HG03439 (cell line): ENCODE measurements around the gene FTO.
"Not testable (repeated sequence)": the region's sequence is repeated elsewhere in the genome, so short reads cannot be mapped to it uniquely, and the experiment has no call there.

ENCODE experiments used
- ATAC-seq: cut with Tn5 transposase; IDR thresholded peaks from one replicate; pipeline ENCODE4 v1.9.1; 2021; ENCODE audit warnings: mild to moderate bottlenecking, moderate library complexity; ENCODE audit not compliant: unreplicated experiment

Gene FTO

DNA sequence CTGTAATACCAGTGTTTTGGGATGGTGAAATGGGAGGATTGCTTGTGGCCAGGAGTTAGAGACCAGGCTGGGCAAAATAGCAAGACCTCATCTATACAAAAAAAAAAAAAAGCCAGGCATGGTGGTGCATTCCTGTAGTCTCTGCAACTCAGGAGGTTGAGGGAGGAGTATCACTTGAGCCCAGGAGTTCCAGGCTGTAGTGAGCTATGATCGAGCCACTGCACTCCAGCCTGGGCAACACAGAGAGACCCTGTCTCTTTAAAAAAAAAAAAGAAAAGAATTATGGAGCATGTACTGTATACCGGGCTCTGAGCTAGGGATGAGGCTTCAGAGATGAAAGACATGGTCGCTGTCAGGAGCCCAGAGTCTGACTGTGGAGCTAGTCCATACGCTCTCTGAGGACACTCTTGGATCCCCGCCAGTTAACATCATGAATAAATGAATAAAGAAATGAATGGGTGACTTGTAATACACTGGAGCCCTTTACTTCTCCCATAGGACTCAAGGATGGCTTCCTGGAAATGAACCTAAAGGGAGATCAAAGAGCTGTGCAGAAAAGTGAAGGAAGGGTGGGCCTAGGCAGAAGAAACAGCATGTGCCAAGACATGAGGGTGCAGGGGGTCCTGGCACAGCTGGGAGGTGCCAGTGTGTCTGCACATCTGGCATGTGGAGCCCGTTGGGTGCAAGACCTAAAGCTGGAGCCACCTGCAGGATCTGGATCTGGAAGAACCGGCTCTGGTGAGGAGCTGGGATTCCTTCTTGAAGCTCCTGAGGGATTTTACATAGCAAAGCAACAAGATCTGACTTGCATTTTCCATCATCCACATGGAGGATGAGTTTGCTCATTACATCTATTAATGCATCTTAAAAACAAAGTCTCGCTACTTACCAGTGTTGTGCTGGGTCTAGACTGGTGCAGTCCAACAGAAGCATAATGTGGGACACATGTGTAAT, 462.2 kb downstream of the FTO start:
- no peak for ATAC-seq

- ATAC-seq = no peak
Measured at GRCh38 chr16:54169112-54169511, 465.2 kb downstream of the FTO start.

DNA sequence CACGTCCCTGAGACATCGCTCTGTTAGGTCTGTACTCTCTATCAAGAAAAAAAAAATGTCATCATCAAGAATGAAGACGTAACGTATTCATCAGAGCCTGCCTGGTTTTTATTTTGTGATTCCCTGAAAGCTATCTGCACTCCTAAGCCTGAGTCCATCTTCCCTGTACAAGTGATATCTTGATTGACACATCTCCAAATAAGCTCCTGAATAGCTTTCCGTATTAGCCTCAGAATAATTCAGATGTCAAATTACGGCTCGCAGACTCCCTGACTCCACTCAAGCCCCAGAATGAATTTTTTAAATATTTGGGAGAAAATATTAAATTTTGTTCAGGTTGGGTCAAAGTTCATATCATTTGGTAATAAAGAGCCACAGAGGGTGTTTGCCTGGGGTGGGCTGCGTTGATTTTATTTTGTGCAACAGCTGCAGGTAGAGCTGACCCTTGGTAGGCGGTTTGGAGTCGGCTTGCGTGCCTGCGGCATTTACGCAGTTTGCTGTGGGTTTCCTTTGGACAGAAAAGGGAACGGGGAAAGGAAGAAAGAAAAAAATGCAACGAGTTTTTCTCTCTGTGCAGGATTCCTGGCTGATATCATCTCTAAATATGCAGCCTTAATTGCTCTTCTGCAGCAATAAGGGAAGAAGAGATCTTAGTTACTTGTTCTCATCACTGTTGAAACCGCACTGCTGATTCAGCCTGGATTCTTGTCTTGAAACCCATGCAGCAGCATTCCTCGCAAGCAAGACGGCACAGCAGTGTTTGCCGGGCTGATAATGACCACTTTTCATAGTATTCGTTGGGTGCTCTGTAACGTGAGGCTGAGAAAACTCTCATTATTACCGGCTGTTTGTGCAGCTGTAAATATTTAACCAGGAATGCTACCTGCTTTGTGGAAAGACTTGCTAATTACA, 467.9 kb downstream of the FTO start:
- ATAC-seq = no peak

- no peak for ATAC-seq
Measured at GRCh38 chr16:54173490-54173889, 469.5 kb downstream of the FTO start.

DNA sequence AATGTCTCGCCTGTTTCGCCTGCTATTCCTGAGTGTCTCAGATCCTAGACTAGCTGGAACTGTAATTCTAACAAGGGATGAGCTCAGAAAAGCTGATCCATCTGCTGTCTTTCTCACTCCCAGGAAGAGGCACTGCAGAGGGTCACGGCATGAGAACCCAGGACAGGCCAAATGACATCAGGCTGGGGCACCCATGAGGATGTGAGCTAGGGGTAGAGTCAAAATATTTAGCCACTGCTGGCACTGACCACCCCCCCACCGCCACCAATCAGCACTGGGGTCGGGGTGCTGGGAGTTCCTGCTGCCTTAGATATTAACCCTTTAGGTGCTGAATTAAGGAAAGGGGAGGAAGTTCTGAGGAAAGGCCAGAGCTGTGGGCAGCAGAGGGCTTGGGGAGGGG, 470.2 kb downstream of the FTO start:
- ATAC-seq = no peak

DNA sequence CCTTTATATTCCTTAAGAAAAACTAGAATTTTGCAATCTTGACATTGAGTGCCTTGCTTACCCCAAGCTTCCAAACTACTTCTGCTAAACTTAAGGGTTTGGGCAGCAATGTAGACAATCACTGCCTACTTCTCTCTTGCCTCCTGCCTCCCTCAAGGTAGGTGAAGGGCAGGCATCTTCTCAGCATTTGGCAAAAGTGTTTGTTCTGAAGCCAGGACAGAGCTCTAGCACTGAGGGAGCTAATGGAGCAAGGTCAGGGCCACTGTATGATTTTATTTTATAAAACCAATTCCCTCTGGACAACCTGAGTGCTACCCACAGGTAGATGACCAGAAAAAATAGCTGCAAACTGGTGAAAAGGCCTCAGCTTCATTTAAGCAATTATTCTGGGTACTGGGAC, 470.8 kb downstream of the FTO start:
- no peak for ATAC-seq

DNA sequence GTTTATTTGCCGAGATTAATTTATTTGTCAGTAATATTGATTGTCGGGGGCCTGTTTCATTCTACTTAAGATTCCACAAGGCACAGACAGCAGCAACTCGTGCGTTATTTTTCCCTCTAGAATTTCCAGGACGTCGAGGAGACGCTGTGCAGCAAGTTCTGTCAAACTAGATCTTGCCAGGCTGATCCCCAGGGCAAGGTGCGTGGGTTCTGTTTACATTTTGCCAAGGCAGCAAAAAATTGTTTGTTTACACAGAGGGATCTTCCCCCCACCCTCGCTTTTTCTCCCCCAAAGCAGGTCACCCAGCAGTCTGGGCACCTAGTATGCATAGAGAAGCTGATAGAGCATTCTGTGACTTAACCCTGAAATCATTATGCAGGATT, 471.2 kb downstream of the FTO start:
- no peak for ATAC-seq

- no peak for ATAC-seq
Measured at GRCh38 chr16:54175552-54176375, 471.8 kb downstream of the FTO start.

DNA sequence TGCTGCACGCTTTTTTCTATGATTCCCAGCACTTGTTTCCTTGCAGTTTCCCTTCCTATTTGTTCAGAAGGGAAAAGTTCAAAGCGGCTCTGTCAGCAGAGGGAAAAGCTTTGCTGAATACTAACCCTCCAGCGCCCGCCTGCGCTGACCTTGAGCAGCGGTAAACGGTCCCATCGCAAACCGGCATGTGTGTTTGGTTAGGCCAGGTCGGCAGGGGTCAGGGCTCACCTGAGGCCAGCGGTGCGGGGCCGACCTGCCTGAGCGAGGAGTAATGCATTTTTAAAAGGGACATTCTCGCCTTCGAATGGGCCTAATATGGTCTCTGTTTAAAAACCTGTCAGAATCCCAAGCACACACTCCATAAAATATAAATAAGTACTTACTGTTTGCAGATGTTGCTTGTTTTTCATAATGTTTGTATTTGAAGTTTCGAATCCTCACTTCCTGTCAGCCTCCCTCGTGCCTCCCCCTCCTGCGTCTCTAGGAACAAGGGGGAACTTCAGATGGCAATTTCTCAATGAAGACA, 472.5 kb downstream of the FTO start:
- no peak for ATAC-seq

DNA sequence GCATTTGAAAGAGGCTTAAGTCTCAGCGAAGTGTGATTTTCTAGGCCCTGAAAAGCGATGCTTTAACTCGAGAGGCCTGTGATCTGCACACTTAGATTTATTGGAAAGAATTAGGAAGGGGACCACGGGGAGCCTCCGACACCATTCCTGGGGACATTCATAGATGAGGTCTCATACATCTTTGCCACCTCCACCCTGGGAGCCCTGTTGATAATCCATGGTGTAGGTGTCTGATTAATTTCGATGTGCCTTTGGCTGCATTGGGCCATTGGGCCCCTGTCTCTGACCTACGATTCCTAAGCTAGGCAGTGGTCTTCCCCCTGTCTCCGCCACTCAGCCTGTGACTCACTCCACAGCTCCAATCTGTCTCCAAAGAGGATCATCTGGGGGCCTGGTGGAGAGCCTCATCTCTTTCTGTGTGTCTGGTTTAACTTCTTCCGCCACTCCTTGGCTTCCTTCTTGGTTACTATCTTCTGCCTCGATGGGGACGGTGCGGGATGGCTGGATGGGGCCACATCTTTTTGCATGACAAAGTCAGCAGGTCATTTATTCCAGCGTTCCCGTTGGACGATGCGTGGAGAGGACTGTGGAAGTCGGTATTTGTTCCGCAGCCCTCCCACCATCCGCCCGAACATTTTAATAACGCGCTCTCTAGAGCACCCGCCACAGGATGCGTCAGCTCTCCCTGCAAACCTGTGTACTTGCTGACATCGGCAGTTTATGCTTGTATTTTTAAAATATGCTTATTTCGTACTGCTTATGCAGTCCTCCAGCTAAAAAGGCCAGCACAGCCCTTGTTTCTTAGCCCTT, 473.3 kb downstream of the FTO start:
- no peak for ATAC-seq

DNA sequence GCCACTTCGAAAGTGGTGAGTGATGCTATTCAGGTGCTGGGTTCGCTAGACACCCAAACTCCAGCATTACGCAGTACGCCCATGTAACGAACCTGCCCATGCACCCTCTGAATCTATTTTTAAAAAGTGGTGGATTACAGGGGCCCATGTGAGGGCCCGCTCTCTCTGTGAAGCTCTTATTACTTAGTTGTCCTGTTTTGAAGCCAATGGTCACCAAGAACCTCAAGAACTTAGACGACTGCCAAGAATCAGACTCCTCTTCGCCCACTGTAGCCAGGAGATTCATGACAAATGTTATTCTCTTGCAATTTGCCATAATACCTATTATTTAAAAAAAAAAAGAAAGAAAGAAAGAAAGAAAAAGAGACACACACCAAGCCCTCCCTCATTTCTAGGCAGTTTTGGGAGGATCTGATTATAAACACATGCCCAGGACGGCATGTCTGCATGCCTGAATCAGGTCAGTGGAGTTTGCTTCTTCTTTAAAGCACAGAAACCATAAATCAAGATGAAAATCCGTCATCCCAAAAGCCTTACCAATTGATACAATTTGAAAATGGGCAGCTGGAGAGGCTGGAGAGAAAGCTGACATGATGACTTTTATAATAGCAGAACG, 474.0 kb downstream of the FTO start:
- no peak for ATAC-seq

- no peak for ATAC-seq
Measured at GRCh38 chr16:54178478-54178976, 474.6 kb downstream of the FTO start.

DNA sequence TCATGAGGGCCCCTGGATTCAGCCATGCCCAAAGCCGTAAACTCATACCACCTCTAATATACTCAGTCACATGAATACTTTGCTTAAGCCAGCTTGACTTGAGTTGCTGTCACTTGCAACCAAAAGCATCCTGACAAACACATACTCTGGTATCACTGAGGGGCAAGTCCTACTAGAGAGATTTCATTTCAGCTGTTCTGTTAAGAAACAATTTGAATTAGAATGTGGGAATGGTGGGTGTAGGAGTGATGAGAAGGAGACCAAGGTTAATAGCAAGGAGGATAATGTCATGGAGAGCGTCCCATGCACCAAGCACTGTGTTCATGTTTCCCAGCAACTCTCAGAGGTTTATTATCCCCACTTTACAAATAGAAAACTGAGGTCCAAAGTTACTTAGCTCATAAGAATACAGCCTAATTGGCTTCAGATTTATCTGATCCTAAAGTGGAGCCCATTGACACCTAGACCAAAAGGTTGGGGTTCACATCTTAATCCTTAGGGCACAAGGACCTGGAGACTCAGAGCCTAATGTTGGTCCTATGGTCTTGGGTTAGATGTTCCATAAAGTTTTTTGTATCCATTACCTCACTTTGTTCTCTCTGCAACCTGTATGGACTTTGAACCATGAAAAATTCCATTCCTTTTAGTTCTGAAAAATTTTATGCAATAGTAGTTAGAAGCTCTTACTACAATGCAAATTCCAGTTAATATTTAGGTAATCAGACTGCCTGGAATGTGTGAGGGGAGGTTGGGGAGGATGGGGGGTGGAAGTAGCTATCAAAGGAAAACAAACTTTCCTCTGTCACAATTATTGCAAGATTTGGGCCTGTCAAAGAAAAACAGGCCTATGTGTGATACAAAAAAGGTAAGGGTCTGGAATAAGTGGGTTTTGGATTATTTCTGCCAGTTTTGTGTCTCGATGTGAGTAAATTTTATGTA, 476.7 kb downstream of the FTO start:
- no peak for ATAC-seq

DNA sequence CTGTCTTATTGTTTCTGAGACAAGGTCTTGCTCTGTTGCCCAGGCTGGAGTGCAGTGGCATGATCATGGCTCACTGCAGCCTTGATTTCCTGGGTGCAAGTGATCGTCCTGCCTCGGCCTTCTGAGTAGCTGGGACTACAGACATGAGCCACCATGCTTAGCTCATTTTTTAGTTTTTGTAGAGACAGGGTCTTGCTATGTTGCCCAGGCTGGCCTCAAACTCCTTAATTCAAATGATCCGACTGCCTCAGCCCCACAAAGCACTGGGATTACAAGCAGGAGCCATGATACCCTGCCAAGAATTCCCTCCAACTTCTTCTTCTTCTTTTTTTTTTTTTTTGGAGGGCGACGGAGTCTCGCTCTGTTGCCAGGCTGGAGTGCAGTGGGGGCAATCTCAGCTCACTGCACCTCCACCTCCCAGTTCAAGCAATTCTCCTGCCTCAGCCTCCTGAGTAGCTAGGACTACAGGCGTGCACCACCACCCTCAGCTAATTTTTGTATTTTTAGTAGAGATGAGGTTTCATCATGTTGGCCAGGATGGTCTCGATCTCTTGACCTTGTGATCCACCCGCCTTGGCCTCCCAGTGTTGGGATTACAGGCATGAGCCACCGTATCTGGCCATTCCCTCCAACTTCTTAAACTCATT, 477.9 kb downstream of the FTO start:
- not testable (repeated sequence) for ATAC-seq

DNA sequence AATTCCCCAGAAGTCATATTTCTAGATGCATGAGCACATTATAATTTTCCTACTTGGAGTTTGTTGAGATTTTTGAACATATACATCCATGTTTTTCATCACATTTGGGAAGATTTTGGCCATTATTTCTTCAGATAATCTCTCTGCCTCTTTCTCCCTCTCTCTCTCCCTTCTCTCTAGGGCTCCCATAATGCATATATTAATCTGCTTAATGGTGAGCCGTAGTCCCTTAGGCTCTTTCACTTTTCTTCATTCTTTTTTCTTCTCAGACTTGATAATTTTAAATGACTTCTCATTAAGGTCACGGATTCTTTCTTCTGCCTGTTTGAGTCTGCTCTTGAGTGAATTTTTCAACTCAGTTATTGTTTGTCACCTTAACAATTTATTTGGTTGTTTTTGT, 481.1 kb downstream of the FTO start:
- ATAC-seq = no peak

DNA sequence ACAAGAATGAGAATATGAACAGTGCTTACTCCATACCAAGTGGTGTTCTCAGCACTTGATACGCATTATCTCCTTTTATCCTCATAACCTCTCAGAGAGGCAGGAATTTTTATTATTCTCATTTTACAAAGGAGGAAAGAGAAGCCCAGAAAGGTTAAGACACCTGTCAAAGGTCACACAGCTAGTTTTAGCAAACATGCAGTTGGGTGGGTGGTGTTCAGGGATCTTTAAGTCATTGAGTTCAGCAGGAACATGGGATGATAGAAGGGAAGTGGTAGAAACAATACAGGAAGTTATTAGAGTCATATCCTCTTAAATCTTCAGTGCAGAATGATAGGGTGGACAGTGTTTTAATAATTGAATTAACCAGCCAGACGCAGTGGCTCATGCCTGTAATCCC, 487.2 kb downstream of the FTO start:
- ATAC-seq = no peak

DNA sequence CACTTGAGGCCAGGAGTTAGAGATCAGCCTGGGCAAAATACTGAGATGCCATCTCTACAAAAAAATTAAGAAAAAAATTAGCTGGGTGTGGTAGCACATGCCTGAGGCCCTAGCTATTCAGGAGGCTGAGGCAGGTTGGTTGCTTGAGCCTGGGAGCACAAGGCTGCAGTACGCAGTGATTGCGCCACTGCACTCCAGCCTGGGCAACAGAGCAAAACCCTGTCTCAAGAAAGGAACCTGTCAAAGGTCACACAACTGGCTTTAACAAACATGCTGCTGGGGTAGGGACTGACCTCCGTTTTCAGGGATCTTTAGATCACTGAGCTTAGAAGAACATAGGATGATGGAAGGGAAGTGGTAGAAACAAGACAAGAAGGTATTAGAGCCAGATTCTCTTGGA, 487.6 kb downstream of the FTO start:
- ATAC-seq = no peak
